PFSK-1 (cell line): Measurements from ENCODE around the gene ERVK3-1.

Experiments
- POLR2AphosphoS5 ChIP-seq: IDR thresholded peaks from 2 replicates; pipeline ENCODE4 v1.6.1; 2012; ENCODE audit warnings: low read depth, mild to moderate bottlenecking, control low read depth, low read length, moderate library complexity
- TF ChIP-seq, protein P1 (sequence below), 2 experiments: IDR thresholded peaks; 2 replicates each; pipeline versions ENCODE4 v1.6.1 to v1.8.0; 2011 to 2012; ENCODE audit warnings: low read depth in 2 of 2, low read length in 2 of 2, control low read depth in 1 of 2, inconsistent platforms in 1 of 2, mild to moderate bottlenecking in 1 of 2, moderate library complexity in 1 of 2; ENCODE audit not compliant: insufficient read depth in 1 of 2

DNA sequence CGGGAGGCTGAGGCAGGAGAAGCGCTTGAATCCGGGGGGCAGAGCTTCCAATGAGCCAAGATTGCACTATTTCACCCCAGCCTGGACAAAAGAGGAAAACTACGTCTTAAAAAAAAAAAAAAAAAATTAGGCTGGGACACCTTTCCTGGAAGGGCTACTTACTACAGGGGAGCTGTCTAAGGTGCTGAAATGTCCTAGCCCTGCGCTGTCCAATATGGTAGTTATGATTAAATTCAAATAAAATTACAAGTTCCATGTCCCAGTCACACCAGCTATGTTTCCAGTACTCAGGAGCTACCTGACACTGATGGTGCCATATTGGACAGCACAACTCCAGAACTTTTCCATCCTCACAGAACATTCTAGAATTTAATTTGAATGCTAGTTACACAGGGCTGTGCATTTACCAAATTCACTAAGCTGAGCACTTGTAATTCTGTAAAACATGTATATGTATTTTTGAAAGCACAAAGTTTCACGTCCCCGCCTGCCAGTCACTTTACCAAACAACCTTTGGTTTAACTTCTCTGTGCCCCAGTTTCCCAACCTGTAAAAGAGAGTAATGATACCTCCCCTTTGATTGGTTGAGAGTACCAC lies 12.4 kb downstream of the ERVK3-1 start:
- TF ChIP-seq, protein P1, sequence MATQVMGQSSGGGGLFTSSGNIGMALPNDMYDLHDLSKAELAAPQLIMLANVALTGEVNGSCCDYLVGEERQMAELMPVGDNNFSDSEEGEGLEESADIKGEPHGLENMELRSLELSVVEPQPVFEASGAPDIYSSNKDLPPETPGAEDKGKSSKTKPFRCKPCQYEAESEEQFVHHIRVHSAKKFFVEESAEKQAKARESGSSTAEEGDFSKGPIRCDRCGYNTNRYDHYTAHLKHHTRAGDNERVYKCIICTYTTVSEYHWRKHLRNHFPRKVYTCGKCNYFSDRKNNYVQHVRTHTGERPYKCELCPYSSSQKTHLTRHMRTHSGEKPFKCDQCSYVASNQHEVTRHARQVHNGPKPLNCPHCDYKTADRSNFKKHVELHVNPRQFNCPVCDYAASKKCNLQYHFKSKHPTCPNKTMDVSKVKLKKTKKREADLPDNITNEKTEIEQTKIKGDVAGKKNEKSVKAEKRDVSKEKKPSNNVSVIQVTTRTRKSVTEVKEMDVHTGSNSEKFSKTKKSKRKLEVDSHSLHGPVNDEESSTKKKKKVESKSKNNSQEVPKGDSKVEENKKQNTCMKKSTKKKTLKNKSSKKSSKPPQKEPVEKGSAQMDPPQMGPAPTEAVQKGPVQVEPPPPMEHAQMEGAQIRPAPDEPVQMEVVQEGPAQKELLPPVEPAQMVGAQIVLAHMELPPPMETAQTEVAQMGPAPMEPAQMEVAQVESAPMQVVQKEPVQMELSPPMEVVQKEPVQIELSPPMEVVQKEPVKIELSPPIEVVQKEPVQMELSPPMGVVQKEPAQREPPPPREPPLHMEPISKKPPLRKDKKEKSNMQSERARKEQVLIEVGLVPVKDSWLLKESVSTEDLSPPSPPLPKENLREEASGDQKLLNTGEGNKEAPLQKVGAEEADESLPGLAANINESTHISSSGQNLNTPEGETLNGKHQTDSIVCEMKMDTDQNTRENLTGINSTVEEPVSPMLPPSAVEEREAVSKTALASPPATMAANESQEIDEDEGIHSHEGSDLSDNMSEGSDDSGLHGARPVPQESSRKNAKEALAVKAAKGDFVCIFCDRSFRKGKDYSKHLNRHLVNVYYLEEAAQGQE (IDR thresholded peaks at IDR 0.05; ENCODE audit: insufficient read depth in 1 of 2, low read depth in 2 of 2, low read length in 2 of 2), result peak; percentile 90 to 99
- no peak for TF ChIP-seq POLR2AphosphoS5
